SK-N-SH (cell line): ENCODE data around the gene SMCHD1. TPM values are rescaled to one million over a fixed set of nuclear protein-coding genes. Genes with fewer than 3 reads are reported as not detected.

ENCODE experiments used
- CTCF ChIA-PET: fragments of 300-600, 350-600 bp; formaldehyde crosslinking; extraction: SDS; loops from one replicate; lab custom pipeline; 2021; lab: Yijun Ruan, JAX
- POLR2A ChIA-PET: fragments of 350-600 bp; sonication (Branson Sonifier 250); formaldehyde crosslinking; extraction: SDS; loops from one replicate; lab custom pipeline; 2020; ENCODE audit warnings: antibody characterized with exemption, inconsistent platforms; lab: Yijun Ruan, JAX
- DNase-seq: peaks from one replicate; pipeline ENCODE4 v3.0.0; 2012
- H2AFZ ChIP-seq: fragments of 200-600 bp; sonication (generic); 2 replicates; pipeline ENCODE4 v1.8.1; 2016; ENCODE audit warnings: antibody characterized with exemption, mild to moderate bottlenecking, low read depth
- H3F3A ChIP-seq: fragments of 200-600 bp; sonication (generic); replicated peaks from 2 replicates; pipeline ENCODE3; 2016; ENCODE audit warnings: antibody characterized with exemption, mild to moderate bottlenecking; ENCODE audit not compliant: insufficient read depth
- H3K27ac ChIP-seq, 2 experiments: fragments of 200-500 bp in 1 of 2; fragments of 200-600 bp in 1 of 2; sonication (Bioruptor generic) in 1 of 2; sonication (generic), shearing (Covaris generic) in 1 of 2; 2 replicates each; pipeline versions ENCODE4 v1.5.1 to v1.6.1; 2014 to 2016; ENCODE audit warnings: low read depth in 2 of 2, inconsistent platforms in 1 of 2, low read length in 1 of 2, mild to moderate bottlenecking in 1 of 2, mixed read lengths in 1 of 2
- H3K27me3 ChIP-seq: fragments of 200-600 bp; sonication (generic), shearing (Covaris generic); 2 replicates; pipeline ENCODE4 v1.6.1; 2016; ENCODE audit warnings: mixed run types; ENCODE audit not compliant: insufficient read depth
- H3K36me3 ChIP-seq, 2 experiments: fragments of 200-500 bp in 1 of 2; fragments of 200-600 bp in 1 of 2; sonication (Bioruptor generic) in 1 of 2; sonication (generic) in 1 of 2; replicated peaks in 1 of 2; 2 replicates each; pipeline versions ENCODE3 to v1.5.1; 2014 to 2016; ENCODE audit warnings: low read length in 1 of 2, mild to moderate bottlenecking in 1 of 2; ENCODE audit not compliant: insufficient read depth in 2 of 2, control insufficient read depth in 1 of 2
- H3K4me1 ChIP-seq, 2 experiments: fragments of 200-500 bp in 1 of 2; fragments of 200-600 bp in 1 of 2; sonication (Bioruptor generic) in 1 of 2; sonication (generic), shearing (Covaris generic) in 1 of 2; 2 replicates each; pipeline versions ENCODE4 v1.5.1 to v1.6.1; 2014 to 2016; ENCODE audit warnings: low read depth in 1 of 2, low read length in 1 of 2, mixed run types in 1 of 2; ENCODE audit not compliant: insufficient read depth in 2 of 2, control insufficient read depth in 1 of 2
- H3K4me2 ChIP-seq: fragments of 200-600 bp; sonication (generic), shearing (Covaris generic); 2 replicates; pipeline ENCODE4 v1.6.1; 2017; ENCODE audit warnings: mixed run types
- H3K4me3 ChIP-seq, 2 experiments: fragments of 200-500 bp in 1 of 2; fragments of 200-600 bp in 1 of 2; sonication (Bioruptor generic) in 1 of 2; sonication (generic), shearing (Covaris generic) in 1 of 2; 2 replicates each; pipeline versions ENCODE4 v1.5.1 to v1.8.1; 2014 to 2016; ENCODE audit warnings: low read depth in 2 of 2, inconsistent platforms in 1 of 2, low read length in 1 of 2, mild to moderate bottlenecking in 1 of 2, mixed read lengths in 1 of 2, moderate library complexity in 1 of 2
- H3K79me2 ChIP-seq: fragments of 200-600 bp; sonication (generic); 2 replicates; pipeline ENCODE4 v1.8.1; 2017; ENCODE audit warnings: mild to moderate bottlenecking; ENCODE audit not compliant: insufficient read depth
- H3K9ac ChIP-seq: fragments of 200-600 bp; sonication (generic); 2 replicates; pipeline ENCODE4 v1.6.1; 2017; ENCODE audit warnings: mixed run types
- H3K9me2 ChIP-seq: fragments of 200-600 bp; sonication (generic); 2 replicates; pipeline ENCODE4 v1.6.1; 2017; ENCODE audit warnings: mixed run types
- H3K9me3 ChIP-seq: fragments of 200-600 bp; sonication (generic); 2 replicates; pipeline ENCODE4 v1.6.1; 2017; ENCODE audit warnings: mixed run types, mild to moderate bottlenecking, moderate library complexity
- H4K20me1 ChIP-seq: fragments of 200-600 bp; sonication (generic); 2 replicates; pipeline ENCODE4 v1.6.1; 2017; ENCODE audit warnings: mild to moderate bottlenecking, mixed run types; ENCODE audit not compliant: insufficient read depth
- CHD2 ChIP-seq: fragments of 150-350 bp; IDR thresholded peaks from 2 replicates; pipeline ENCODE4 v1.6.1; 2018; ENCODE audit warnings: low read length; ENCODE audit not compliant: partially characterized antibody
- FOXJ3 ChIP-seq: sonication (generic); formaldehyde crosslinking; IDR thresholded peaks from 2 replicates; pipeline ENCODE4 v1.5.1; 2020; ENCODE audit warnings: mild to moderate bottlenecking, missing genetic modification reagents
- FOXM1 ChIP-seq: IDR thresholded peaks from 2 replicates; pipeline ENCODE4 v1.4.0; 2012; ENCODE audit warnings: low read depth, mild to moderate bottlenecking
- NFIC ChIP-seq: IDR thresholded peaks from 2 replicates; pipeline ENCODE4 v1.4.0; 2012; ENCODE audit warnings: borderline replicate concordance
- RCOR1 ChIP-seq: fragments of 150-350 bp; IDR thresholded peaks from 2 replicates; pipeline ENCODE4 v1.6.1; 2017; ENCODE audit warnings: antibody characterized with exemption, low read length
- RFX5 ChIP-seq: IDR thresholded peaks from 2 replicates; pipeline ENCODE4 v1.6.1; 2012; ENCODE audit warnings: mild to moderate bottlenecking, improper control_type of control experiment, low read length
- SIN3A ChIP-seq: IDR thresholded peaks from 2 replicates; pipeline ENCODE4 v1.6.1; 2012; ENCODE audit warnings: low read depth, mild to moderate bottlenecking, low read length, moderate library complexity, borderline replicate concordance
- WGBS: methylation state at CpG from one replicate; pipeline ENCODE4 v1.1.6; 2017; ENCODE audit warnings: low lambda C conversion rate; 5-methylcytosine and 5-hydroxymethylcytosine counted together
- polyA plus RNA-seq, 3 experiments: library from polyadenylated mRNA; depleted of rRNA; stranded (reverse); fragments of >200 nt; gene quantifications; 2 replicates each; pipeline ENCODE4 v1.2.3, GENCODE V29; 2012
- TF ChIP-seq, protein P1 (sequence below): IDR thresholded peaks from 2 replicates; pipeline ENCODE4 v1.4.0; 2012; ENCODE audit warnings: low read depth
- TF ChIP-seq, protein P2 (sequence below): IDR thresholded peaks from 2 replicates; pipeline ENCODE4 v1.6.1; 2012; ENCODE audit warnings: mild to moderate bottlenecking, low read depth, low read length, moderate library complexity

Gene SMCHD1
- polyA plus RNA-seq, 1 of the 3 experiments (the other 2 are of a cell fraction) = 8.9 TPM

DNA sequence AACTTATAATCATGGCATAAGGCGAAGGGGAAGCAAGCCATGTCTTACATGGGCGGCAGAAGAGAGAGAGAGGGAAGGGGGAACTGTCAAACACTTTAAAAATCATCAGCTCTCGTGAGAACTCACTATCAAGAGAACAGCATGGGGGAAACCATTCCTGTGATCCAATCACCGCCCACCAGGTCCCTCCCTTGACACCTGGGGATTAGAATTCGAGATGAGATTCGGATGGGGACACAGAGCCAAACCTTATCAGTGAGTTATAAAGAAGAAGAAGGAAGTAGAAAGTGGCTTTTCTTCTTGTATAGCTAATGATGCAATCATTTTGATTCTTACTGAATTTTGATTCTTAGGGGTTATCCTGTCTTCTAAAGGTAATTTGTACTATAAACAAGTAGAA lies 51.4 kb downstream of the SMCHD1 start (continued):
- TF ChIP-seq, protein P1, sequence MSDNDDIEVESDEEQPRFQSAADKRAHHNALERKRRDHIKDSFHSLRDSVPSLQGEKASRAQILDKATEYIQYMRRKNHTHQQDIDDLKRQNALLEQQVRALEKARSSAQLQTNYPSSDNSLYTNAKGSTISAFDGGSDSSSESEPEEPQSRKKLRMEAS = no peak
- TF ChIP-seq FOXM1 = no peak

DNA sequence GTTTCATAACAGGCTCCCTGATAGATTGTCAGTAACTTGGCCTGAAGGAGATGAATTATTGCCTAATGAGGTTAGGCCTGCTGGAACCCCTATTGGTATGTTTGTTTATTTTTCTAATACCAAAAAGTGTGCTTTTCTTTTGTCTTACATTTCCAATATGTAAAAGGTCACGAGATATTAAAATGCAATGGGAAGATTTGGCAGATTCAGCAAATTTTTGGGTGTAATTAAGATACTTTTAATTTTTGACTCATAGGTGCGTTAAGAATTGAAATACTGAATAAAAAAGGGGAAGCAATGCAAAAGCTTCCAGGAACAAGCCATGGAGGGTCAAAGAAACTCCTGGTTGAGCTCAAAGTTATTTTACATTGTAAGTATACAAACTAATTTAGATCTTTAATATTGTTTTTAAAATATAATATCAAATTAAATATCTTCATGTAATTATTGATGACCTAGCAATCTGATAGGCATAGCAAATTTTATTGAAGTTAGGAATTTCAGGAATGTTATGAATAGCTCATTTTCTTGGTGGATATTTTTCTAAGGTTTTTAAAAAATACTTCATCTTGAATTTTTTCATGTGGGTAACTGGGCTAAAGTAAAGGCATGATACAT lies 52.1 kb downstream of the SMCHD1 start:
- CTCF ChIA-PET = interaction anchor here (1.2 kb wide), 1 partner anchor 24 kb away, joined by 3 read pairs; no protein-coding TSS in a partner anchor
- Histone ChIP-seq H3K27ac (no peak overlapping the region), H3K9me2 (no peaks in the 10 kb centered on the region), H3K27me3 (no peaks in the 10 kb centered on the region), H3F3A (peaks cover 15% of the 10 kb centered on the region), H2AFZ (no peak overlapping the region), H3K36me3 (peaks cover 80 to 83% of the 10 kb centered on the region in 2 experiments), H3K4me1 (no peaks in the 10 kb centered on the region; a peak in 1 of 4 replicates), H4K20me1 (no peaks in the 10 kb centered on the region), H3K4me2 (no peak overlapping the region), H3K79me2 (peaks cover 5% of the 10 kb centered on the region), H3K4me3 (no peak overlapping the region), H3K9ac (no peak overlapping the region), H3K9me3 (no peaks in the 10 kb centered on the region)
- POLR2A ChIA-PET = no interaction called here
- TF ChIP-seq RFX5 (no peak), FOXM1 (no peak), RCOR1 (no peak), SIN3A (no peak), NFIC (no peak)
- TF ChIP-seq, protein P2, sequence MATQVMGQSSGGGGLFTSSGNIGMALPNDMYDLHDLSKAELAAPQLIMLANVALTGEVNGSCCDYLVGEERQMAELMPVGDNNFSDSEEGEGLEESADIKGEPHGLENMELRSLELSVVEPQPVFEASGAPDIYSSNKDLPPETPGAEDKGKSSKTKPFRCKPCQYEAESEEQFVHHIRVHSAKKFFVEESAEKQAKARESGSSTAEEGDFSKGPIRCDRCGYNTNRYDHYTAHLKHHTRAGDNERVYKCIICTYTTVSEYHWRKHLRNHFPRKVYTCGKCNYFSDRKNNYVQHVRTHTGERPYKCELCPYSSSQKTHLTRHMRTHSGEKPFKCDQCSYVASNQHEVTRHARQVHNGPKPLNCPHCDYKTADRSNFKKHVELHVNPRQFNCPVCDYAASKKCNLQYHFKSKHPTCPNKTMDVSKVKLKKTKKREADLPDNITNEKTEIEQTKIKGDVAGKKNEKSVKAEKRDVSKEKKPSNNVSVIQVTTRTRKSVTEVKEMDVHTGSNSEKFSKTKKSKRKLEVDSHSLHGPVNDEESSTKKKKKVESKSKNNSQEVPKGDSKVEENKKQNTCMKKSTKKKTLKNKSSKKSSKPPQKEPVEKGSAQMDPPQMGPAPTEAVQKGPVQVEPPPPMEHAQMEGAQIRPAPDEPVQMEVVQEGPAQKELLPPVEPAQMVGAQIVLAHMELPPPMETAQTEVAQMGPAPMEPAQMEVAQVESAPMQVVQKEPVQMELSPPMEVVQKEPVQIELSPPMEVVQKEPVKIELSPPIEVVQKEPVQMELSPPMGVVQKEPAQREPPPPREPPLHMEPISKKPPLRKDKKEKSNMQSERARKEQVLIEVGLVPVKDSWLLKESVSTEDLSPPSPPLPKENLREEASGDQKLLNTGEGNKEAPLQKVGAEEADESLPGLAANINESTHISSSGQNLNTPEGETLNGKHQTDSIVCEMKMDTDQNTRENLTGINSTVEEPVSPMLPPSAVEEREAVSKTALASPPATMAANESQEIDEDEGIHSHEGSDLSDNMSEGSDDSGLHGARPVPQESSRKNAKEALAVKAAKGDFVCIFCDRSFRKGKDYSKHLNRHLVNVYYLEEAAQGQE = no peak
- DNase-seq = no peak
- 98% methylated on average over 2 of the region's 2 CpGs for WGBS

DNA sequence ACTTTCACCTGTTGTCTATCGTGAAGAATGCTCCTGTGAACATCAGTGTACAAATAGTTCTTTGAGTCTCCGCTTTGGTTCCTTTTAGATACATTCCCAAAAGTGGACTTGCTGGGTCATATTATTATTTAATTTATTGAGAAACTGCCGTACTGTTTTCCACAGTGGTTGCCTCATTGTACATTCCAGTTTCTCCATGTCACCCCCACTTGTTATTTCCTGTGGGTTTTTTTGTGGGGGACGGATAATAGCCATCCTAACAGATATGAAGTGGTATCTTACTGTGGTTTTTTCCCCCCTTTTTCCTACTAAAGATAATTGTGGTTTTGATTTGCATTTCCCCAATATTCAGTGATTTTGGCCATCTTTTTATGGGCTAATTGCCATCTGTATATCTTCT lies 53.8 kb downstream of the SMCHD1 start:
- POLR2A ChIA-PET = no interaction called here

More for the DNA sequence above, 53.8 kb downstream of the SMCHD1 start:
- Histone ChIP-seq H3K4me2 (no peak overlapping the region), H3K9ac (no peak overlapping the region), H3F3A (peaks cover 11% of the 10 kb centered on the region), H3K9me2 (no peaks in the 10 kb centered on the region), H3K27ac (no peak overlapping the region), H2AFZ (no peak overlapping the region), H3K4me3 (no peak overlapping the region), H3K27me3 (no peaks in the 10 kb centered on the region), H3K9me3 (no peaks in the 10 kb centered on the region), H3K36me3 (peaks cover 70 to 79% of the 10 kb centered on the region in 2 experiments), H3K79me2 (peaks cover 8% of the 10 kb centered on the region; the same call in 1 of the 2 replicates), H3K4me1 (no peaks in the 10 kb centered on the region; a peak in 1 of 4 replicates), H4K20me1 (no peaks in the 10 kb centered on the region)
- CTCF ChIA-PET = no interaction called here
- TF ChIP-seq FOXJ3 = no peak
- TF ChIP-seq CHD2 = no peak
- DNase-seq = no peak
- WGBS = 71% methylated on average over 4 of the region's 4 CpGs
